ENCODE results near the gene ZNF236.

Gene ZNF236

DNA sequence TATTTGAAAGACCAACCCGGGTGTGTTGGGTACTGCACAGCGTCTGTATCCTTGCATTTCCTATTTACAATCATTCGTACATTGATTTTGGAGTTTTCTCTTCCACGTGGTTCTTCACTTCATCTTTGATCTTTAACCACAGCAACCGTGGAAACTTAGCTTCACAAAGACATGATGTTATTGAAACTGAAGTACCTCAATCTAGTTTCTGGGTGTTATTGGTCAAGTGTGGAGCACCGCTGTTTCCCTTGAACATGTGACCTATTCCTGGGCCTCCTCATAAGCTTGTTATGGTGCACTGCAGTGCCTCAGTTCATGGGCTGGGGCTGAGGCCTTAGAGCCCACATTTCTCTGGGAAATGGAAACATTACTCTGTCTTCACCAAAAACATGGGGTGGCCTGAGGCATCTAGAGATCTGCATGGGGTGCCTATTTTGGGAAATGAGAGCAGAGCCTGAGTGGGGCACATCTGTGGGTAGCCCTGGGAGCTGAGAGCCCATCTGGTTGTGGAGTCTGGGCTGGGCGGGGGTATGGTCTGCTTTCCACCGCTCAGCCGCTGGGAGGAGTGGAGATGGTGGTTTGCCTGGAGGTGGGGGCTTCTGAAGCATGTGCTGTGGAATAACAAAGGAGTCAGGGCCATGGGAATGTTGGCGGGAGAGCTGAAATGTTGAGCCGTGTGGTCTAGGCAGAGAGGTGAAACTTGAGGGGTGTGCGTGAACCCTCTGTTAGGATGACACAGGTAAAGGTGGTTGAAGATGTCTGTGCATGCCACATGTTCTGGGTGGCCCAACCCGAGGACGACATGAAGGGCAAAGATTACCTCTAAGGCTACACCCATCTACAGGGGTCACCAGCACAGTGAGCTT, 37.4 kb downstream of the ZNF236 start:
- DNase-seq (ENCODE audit: low spot score) = no peak

GRCh38 chr18:76860411-76860810, 38.1 kb downstream of the ZNF236 start:
- DNase-seq (ENCODE audit: low spot score) = no peak

DNA sequence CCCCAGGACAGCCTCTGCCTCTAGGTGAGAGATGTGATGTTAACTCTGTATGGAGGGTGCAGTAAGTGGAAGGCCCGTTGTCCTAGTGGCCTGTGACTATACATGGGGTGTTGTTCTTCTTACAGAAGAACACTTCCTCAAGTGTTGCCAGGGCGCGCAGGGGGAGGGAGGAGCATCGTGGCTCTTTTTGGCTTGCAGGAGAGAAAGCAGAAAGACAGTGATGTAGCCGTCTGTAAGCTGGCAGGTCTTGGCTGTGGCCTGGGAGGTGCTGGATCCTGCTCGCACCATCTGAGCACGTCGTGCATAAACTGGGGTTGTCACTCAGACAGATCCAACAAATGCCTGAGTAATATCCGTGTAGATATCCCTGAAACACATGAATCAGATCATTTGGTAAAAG, 44.3 kb downstream of the ZNF236 start:
- no peak for DNase-seq (ENCODE audit: low spot score)

GRCh38 chr18:76873311-76873710, 51.0 kb downstream of the ZNF236 start:
- DNase-seq (ENCODE audit: low spot score) = no peak

- no peak for DNase-seq (ENCODE audit: low spot score)
These were observed 51.4 kb downstream of the ZNF236 start for GRCh38 chr18:76873713-76874112.

GRCh38 chr18:76874642-76875389, 52.5 kb downstream of the ZNF236 start:
- no peak for DNase-seq (ENCODE audit: low spot score)

GRCh38 chr18:76875390-76876325, 53.3 kb downstream of the ZNF236 start:
- DNase-seq (ENCODE audit: low spot score) = peak; percentile 63

DNA sequence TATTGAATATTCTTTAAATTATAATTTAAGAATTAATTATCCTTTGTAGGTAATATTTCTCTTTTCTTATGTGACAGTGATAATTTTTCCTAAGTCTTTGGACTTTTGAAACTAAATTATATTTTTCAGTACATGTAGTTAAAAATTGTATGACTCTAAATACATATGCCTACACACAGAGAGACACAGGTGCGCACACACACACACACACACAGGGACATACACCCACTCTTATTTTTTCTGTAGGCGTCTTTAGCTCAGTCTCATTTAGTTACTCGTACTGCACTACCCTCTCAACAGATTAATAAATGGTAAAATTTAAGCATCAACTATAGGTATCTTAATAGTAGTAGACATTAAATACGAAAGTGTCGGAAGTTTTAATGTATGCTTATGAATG, 56.1 kb downstream of the ZNF236 start:
- DNase-seq (ENCODE audit: low spot score) = no peak

DNA sequence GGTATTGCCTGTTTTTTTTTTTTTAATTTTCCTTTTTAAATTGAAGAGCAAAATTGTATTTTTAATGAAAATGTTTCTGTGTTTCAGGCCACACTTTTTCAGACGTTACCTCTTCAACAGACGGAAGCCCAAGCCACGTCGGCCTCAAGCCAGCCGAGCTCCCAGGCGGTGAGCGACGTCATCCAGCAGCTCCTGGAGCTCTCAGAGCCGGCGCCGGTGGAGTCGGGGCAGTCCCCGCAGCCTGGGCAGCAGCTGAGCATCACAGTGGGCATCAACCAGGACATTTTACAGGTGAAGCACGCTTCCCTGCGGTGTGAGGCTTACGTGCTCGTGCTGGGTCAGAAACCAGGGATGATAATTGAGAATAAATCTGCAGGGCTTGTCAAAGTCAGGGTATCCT, 57.7 kb downstream of the ZNF236 start:
- DNase-seq (ENCODE audit: low spot score) = no peak

DNA sequence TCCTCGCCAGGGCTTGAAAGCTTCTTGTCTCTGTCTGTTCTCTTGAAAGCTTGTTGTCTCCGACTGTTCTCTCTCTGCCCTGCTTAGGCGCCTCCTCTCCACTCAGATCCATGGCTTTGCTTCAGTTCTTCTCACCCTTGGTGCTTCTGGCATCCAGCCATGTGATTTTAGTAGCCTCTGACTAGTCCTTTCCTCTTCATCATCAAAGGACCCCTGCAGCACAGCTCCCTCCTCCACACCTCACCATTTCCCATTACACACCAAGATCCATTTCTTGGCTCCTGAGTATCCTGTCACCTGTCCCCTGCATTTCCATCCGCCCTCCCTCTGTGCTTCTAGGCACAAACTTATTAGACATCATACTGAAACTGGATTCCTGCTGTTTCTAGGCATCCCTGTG, 59.4 kb downstream of the ZNF236 start:
- no peak for DNase-seq (ENCODE audit: low spot score)

DNA sequence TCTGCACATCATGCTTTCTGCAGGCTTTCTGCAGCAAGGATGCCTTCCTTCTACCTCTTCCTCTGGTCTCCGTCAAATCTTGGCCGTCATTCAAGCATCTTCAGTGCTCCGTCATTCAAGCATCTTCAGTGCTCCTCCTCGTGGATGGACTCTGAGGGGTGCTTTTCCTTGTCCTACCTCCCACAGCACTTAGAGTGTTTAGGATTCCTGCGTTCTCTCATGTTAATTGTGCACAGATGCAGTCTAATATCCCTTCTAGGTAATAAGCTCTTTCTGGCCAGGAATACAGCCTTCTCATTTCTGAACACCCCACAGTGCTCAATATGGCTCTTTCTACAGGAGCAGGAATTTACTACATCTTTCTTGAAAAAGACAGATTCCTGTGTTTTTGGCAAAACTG, 59.8 kb downstream of the ZNF236 start:
- no peak for DNase-seq (ENCODE audit: low spot score)

DNA sequence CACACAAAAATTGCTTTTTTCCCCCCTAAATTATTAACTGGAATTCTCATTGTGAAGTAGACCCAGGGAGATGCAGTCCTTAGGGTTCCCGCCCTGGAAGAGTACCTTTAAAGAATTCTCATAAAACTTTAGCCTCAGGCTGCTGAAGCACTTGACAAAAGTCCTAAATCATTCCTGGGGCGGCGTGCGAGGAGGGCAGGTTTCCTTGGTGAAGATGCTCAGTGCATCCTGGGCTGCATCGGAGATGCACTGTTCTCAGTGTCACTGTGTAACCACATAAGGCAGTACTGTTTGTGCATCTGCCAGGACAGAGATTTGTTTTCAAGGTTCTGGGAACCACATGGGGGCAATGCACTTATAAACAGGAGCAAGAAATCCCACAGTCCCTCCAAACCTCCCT, 62.6 kb downstream of the ZNF236 start:
- DNase-seq (ENCODE audit: low spot score) = no peak

DNA sequence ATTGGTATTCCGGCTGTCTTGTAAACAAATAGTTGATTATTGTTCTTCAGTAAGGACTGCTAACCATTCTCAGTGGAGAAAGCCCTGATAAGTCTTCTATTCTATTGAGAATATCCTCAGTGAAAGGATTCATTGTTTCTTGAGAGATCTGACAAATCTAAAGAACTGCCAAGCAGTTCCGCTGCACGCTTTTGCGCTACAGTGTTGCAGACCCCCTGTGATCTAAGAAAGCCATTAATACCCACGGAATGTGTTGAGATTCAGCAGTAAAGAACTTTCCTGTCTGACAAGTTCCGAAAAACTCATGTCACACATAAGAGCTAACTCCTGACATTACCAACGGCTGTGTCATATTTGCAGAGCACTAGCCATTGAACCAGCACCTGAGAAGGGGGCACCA, 63.8 kb downstream of the ZNF236 start:
- DNase-seq (ENCODE audit: low spot score) = no peak

DNA sequence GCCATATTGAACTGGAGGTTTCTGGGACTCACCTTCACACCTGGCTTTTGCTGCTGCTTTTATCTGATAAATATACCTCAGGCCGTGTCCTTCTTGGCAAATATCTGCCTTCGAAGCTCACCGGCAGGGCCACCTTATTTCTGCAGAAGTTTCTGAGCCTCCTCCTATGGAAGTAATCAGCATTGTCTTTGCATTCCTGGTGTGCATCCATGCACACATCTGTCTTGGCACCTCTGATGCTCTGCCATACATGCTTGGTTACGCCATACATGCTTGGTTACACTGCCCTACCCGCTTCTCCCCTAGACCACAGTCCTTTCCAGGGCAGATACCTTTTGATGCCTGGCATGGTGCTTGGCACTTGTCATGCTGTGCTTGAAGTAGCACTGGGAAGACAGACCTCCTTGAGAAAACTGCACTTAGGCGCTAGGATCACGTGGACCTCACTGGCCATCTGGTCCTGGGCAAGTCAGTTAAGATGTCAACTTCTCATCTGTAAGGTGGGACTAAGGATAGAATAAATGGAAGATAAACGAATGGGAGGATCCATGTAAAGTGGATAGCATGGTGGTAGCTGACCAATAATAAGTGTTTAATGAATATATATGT, 66.8 kb downstream of the ZNF236 start:
- peak; percentile 48 for DNase-seq (ENCODE audit: low spot score)

- DNase-seq (ENCODE audit: low spot score) = no peak
These were observed 70.5 kb downstream of the ZNF236 start for GRCh38 chr18:76892832-76893231.

- DNase-seq (ENCODE audit: low spot score) = no peak
These were observed 72.4 kb downstream of the ZNF236 start for GRCh38 chr18:76894566-76895346.

GRCh38 chr18:76895498-76895897, 73.1 kb downstream of the ZNF236 start:
- DNase-seq (ENCODE audit: low spot score) = no peak

DNA sequence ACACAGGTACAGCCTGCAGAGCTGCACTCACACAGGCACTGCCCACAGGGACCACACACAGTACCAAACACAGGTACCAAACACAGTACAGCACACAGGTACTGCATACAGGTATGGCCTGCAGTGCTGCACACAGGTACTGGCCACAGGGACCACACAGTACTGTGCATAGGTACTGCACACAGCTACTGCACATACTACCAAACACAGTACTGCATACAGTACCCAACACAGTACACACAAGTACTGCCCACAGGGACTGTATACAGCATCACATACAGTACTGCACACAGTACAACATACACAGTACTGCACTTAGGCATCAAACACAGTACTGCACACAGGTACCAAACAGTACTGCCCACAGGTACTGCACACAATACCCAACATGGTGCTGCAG, 74.3 kb downstream of the ZNF236 start:
- DNase-seq (ENCODE audit: low spot score) = no peak

- DNase-seq (ENCODE audit: low spot score) = no peak
These were observed 74.9 kb downstream of the ZNF236 start for GRCh38 chr18:76897257-76897656.

GRCh38 chr18:76903386-76903785, 81.0 kb downstream of the ZNF236 start:
- DNase-seq (ENCODE audit: low spot score) = no peak

DNA sequence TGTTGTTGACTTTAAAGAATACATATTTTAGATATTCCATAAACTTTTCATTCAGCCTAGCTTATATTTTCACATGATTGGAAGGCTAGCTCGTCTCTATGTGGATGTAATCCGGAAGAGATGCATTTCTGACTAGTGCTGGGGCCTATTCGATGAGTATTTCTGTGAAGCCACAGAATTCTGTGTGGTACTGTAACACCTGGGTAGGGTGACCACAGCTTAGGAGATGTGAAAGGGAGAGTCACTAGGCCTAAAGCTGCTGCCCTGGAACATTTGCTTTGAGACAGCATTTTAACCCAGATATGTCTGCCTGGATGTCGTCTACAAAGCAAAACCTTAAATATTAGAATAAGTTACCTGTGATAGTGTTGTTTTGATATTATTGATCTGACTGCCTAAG, 83.5 kb downstream of the ZNF236 start:
- DNase-seq (ENCODE audit: low spot score) = no peak

All from iPS-NIHi11 (cell line).